Vagina (tissue), 2 donors: Measurements from ENCODE around the gene TTC33. TPM values are rescaled to one million over a fixed set of nuclear protein-coding genes. Genes with fewer than 3 reads are reported as not detected.
"Not testable (repeated sequence)": the region's sequence is repeated elsewhere in the genome, so short reads cannot be mapped to it uniquely, and the experiment has no call there.

Experiments
- DNase-seq, 2 donors: peaks; one replicate each; pipeline ENCODE4 v3.0.0-alpha.2; 2017; ENCODE audit errors: extremely low spot score in 2 of 2
- H3K27ac ChIP-seq: fragments of 200-600 bp; sonication (generic); one replicate; pipeline ENCODE4 v1.5.1; 2019
- H3K27me3 ChIP-seq: fragments of 200-600 bp; sonication (generic); one replicate; pipeline ENCODE4 v1.5.1; 2019
- H3K36me3 ChIP-seq, 2 donors: fragments of 200-600 bp; sonication (generic); one replicate each; pipeline ENCODE4 v1.5.1; 2017 to 2019
- H3K4me1 ChIP-seq: fragments of 200-600 bp; sonication (generic); one replicate; pipeline ENCODE4 v1.5.1; 2019
- H3K4me3 ChIP-seq, 2 donors: fragments of 200-600 bp; sonication (generic); 1 replicate in 1 of 2; 2 replicates in 1 of 2; pipeline ENCODE4 v1.5.1; 2016 to 2019
- H3K9me3 ChIP-seq: fragments of 200-600 bp; sonication (generic); one replicate; pipeline ENCODE4 v1.5.1; 2019
- CTCF ChIP-seq, 3 experiments: fragments of 450-650 bp in 2 of 3; fragments of 200-600 bp in 1 of 3; sonication (generic) in 1 of 3; IDR thresholded peaks; one replicate each; pipeline ENCODE4 v1.5.1; 2017 to 2019; ENCODE audit warnings: antibody characterized with exemption in 3 of 3, mild to moderate bottlenecking in 2 of 3, moderate library complexity in 2 of 3
- POLR2A ChIP-seq, 2 donors: fragments of 450-650 bp; IDR thresholded peaks; one replicate each; pipeline ENCODE4 v1.6.1; 2017; ENCODE audit warnings: antibody characterized with exemption in 2 of 2, mild to moderate bottlenecking in 2 of 2, moderate library complexity in 2 of 2
- POLR2AphosphoS5 ChIP-seq, 2 donors: sonication (generic); formaldehyde crosslinking; IDR thresholded peaks; one replicate each; pipeline ENCODE4 v1.9.0; 2017; ENCODE audit warnings: antibody characterized with exemption in 2 of 2, mild to moderate bottlenecking in 2 of 2, low read depth in 1 of 2; ENCODE audit not compliant: insufficient read depth in 1 of 2
- intact Hi-C: fragments of 100-400 bp; cut with DNase I; formaldehyde crosslinking; loops from one replicate; pipeline ENCODE4 v1.15.1; 2023
- total RNA-seq: library from RNA; depleted of rRNA; stranded (reverse); fragments of >200 nt; gene quantifications from one replicate; pipeline ENCODE4 v1.2.3, GENCODE V29; 2016

The TTC33 gene
- total RNA-seq, 1 donor from 2014 or later = 12.8 TPM

GRCh38 chr5:40571729-40572128, 184.0 kb downstream of the TTC33 start:
- Histone ChIP-seq H3K9me3 (no peaks in the 10 kb centered on the region), H3K27ac (no peak overlapping the region), H3K4me3 (no peak overlapping the region), H3K27me3 (no peaks in the 10 kb centered on the region), H3K4me1 (no peaks in the 10 kb centered on the region), H3K36me3 (no peaks in the 10 kb centered on the region)
- intact Hi-C loops = no loop called here
- TF ChIP-seq POLR2AphosphoS5 (IDR thresholded peaks at IDR 0.05; ENCODE audit: insufficient read depth in 1 of 2, low read depth in 1 of 2) (no peak), CTCF (IDR thresholded peaks at IDR 0.05) (no peak), POLR2A (IDR thresholded peaks at IDR 0.05) (no peak)
- DNase-seq = no peak

- no peak overlapping the region for H3K27ac ChIP-seq
- intact Hi-C loops = no loop called here
- no peak for DNase-seq
Measured at GRCh38 chr5:40570408-40571129, 185.2 kb downstream of the TTC33 start.

GRCh38 chr5:40569546-40570270, 186.1 kb downstream of the TTC33 start:
- Histone ChIP-seq H3K27ac (no peak overlapping the region), H3K36me3 (no peaks in the 10 kb centered on the region), H3K4me3 (no peak overlapping the region), H3K4me1 (no peaks in the 10 kb centered on the region), H3K9me3 (no peaks in the 10 kb centered on the region), H3K27me3 (no peaks in the 10 kb centered on the region)
- TF ChIP-seq POLR2A (IDR thresholded peaks at IDR 0.05) = no peak
- no peak for TF ChIP-seq CTCF (IDR thresholded peaks at IDR 0.05)
- no peak for TF ChIP-seq POLR2AphosphoS5 (IDR thresholded peaks at IDR 0.05; ENCODE audit: insufficient read depth in 1 of 2, low read depth in 1 of 2)
- intact Hi-C loops = no loop called here
- no peak for DNase-seq

More at GRCh38 chr5:40570408-40571129, 185.2 kb downstream of the TTC33 start:
- H3K36me3 ChIP-seq = no peaks in the 10 kb centered on the region
- H3K27me3 ChIP-seq = no peaks in the 10 kb centered on the region
- H3K9me3 ChIP-seq = no peaks in the 10 kb centered on the region
- no peak overlapping the region for H3K4me3 ChIP-seq
- H3K4me1 ChIP-seq = no peaks in the 10 kb centered on the region
- TF ChIP-seq POLR2A (IDR thresholded peaks at IDR 0.05) = no peak

- no peak for TF ChIP-seq CTCF (IDR thresholded peaks at IDR 0.05)
- TF ChIP-seq POLR2AphosphoS5 (IDR thresholded peaks at IDR 0.05; ENCODE audit: insufficient read depth in 1 of 2, low read depth in 1 of 2) = no peak
- no peak for TF ChIP-seq POLR2A (IDR thresholded peaks at IDR 0.05)
- Histone ChIP-seq H3K4me3 (no peak overlapping the region), H3K27ac (no peak overlapping the region), H3K27me3 (no peaks in the 10 kb centered on the region), H3K36me3 (no peaks in the 10 kb centered on the region), H3K4me1 (no peaks in the 10 kb centered on the region), H3K9me3 (no peaks in the 10 kb centered on the region)
- intact Hi-C loops = no loop called here
- DNase-seq = no peak
Measured at GRCh38 chr5:40568548-40568947, 187.2 kb downstream of the TTC33 start.

GRCh38 chr5:40563173-40563572, 192.6 kb downstream of the TTC33 start:
- H3K4me1 ChIP-seq, H3K36me3 ChIP-seq, H3K27ac ChIP-seq, DNase-seq, intact Hi-C loops, H3K4me3 ChIP-seq, H3K9me3 ChIP-seq, H3K27me3 ChIP-seq: not testable (repeated sequence)

- Histone ChIP-seq H3K4me1 (no peaks in the 10 kb centered on the region), H3K36me3 (no peaks in the 10 kb centered on the region), H3K9me3 (no peaks in the 10 kb centered on the region), H3K27ac (no peak overlapping the region), H3K27me3 (no peaks in the 10 kb centered on the region), H3K4me3 (no peak overlapping the region)
- intact Hi-C loops = no loop called here
- DNase-seq = no peak
- no peak for TF ChIP-seq CTCF (IDR thresholded peaks at IDR 0.05)
- no peak for TF ChIP-seq POLR2AphosphoS5 (IDR thresholded peaks at IDR 0.05; ENCODE audit: insufficient read depth in 1 of 2, low read depth in 1 of 2)
- TF ChIP-seq POLR2A (IDR thresholded peaks at IDR 0.05) = no peak
Measured at GRCh38 chr5:40560474-40561110, 195.2 kb downstream of the TTC33 start.
